Measurements from ENCODE around the gene ZNF3.

ZNF3 gene

GRCh38 chr7:100074841-100075240 is 6.7 kb downstream of the ZNF3 start:
- no peak overlapping the region for H3K9ac ChIP-seq (ENCODE audit: low read depth in 1 of 2, low read length in 2 of 2)
- H3K4me3 ChIP-seq (ENCODE audit: low read length in 2 of 2), result no peak overlapping the region
- H3K27me3 ChIP-seq (ENCODE audit: control insufficient read depth in 2 of 2, insufficient read depth in 2 of 2, low read length in 2 of 2), result no peaks in the 10 kb centered on the region
- peaks cover 19 to 25% of the 10 kb centered on the region in 2 donors for H3K4me1 ChIP-seq (ENCODE audit: control insufficient read depth in 2 of 2, insufficient read depth in 2 of 2, low read length in 2 of 2)
- H3K36me3 ChIP-seq (ENCODE audit: control insufficient read depth in 2 of 2, insufficient read depth in 2 of 2, low read length in 2 of 2), result peaks cover 70 to 73% of the 10 kb centered on the region in 2 donors
- H3K27ac ChIP-seq (ENCODE audit: low read depth in 2 of 2, low read length in 2 of 2), result no peak overlapping the region
- H3K9me3 ChIP-seq (ENCODE audit: control insufficient read depth in 2 of 2, low read length in 2 of 2), result peaks cover 15 to 16% of the 10 kb centered on the region in 2 donors

- H3K9ac ChIP-seq (ENCODE audit: low read depth in 1 of 2, low read length in 2 of 2), result no peak overlapping the region
- peaks cover 6 to 8% of the 10 kb centered on the region in 2 donors for H3K4me1 ChIP-seq (ENCODE audit: control insufficient read depth in 2 of 2, insufficient read depth in 2 of 2, low read length in 2 of 2)
- peaks cover 15 to 16% of the 10 kb centered on the region in 2 donors for H3K9me3 ChIP-seq (ENCODE audit: control insufficient read depth in 2 of 2, low read length in 2 of 2)
- peaks cover 71 to 72% of the 10 kb centered on the region in 2 donors for H3K36me3 ChIP-seq (ENCODE audit: control insufficient read depth in 2 of 2, insufficient read depth in 2 of 2, low read length in 2 of 2)
- H3K27ac ChIP-seq (ENCODE audit: low read depth in 2 of 2, low read length in 2 of 2), result no peak overlapping the region
- H3K27me3 ChIP-seq (ENCODE audit: control insufficient read depth in 2 of 2, insufficient read depth in 2 of 2, low read length in 2 of 2), result no peaks in the 10 kb centered on the region
- no peak overlapping the region for H3K4me3 ChIP-seq (ENCODE audit: low read length in 2 of 2)
Measured at GRCh38 chr7:100072462-100072861, 9.1 kb downstream of the ZNF3 start.

GRCh38 chr7:100071018-100071723 is 10.4 kb downstream of the ZNF3 start:
- peaks cover 63% of the 10 kb centered on the region in 2 donors for H3K36me3 ChIP-seq (ENCODE audit: control insufficient read depth in 2 of 2, insufficient read depth in 2 of 2, low read length in 2 of 2)
- peak overlapping the region in 1 of 2 donors; percentile 12 for H3K4me3 ChIP-seq (ENCODE audit: low read length in 2 of 2)
- no peak overlapping the region for H3K9ac ChIP-seq (ENCODE audit: low read depth in 1 of 2, low read length in 2 of 2)
- H3K27ac ChIP-seq (ENCODE audit: low read depth in 2 of 2, low read length in 2 of 2), result no peak overlapping the region
- H3K9me3 ChIP-seq (ENCODE audit: control insufficient read depth in 2 of 2, low read length in 2 of 2), result peaks cover 15 to 16% of the 10 kb centered on the region in 2 donors
- no peaks in the 10 kb centered on the region for H3K27me3 ChIP-seq (ENCODE audit: control insufficient read depth in 2 of 2, insufficient read depth in 2 of 2, low read length in 2 of 2)
- H3K4me1 ChIP-seq (ENCODE audit: control insufficient read depth in 2 of 2, insufficient read depth in 2 of 2, low read length in 2 of 2), result no peaks in the 10 kb centered on the region

- no peaks in the 10 kb centered on the region for H3K27me3 ChIP-seq (ENCODE audit: control insufficient read depth in 2 of 2, insufficient read depth in 2 of 2, low read length in 2 of 2)
- no peak overlapping the region for H3K9ac ChIP-seq (ENCODE audit: low read depth in 1 of 2, low read length in 2 of 2)
- H3K9me3 ChIP-seq (ENCODE audit: control insufficient read depth in 2 of 2, low read length in 2 of 2), result peaks cover 15 to 16% of the 10 kb centered on the region in 2 donors
- H3K4me1 ChIP-seq (ENCODE audit: control insufficient read depth in 2 of 2, insufficient read depth in 2 of 2, low read length in 2 of 2), result no peaks in the 10 kb centered on the region
- no peak overlapping the region for H3K4me3 ChIP-seq (ENCODE audit: low read length in 2 of 2)
- no peak overlapping the region for H3K27ac ChIP-seq (ENCODE audit: low read depth in 2 of 2, low read length in 2 of 2)
- peaks cover 51 to 52% of the 10 kb centered on the region in 2 donors for H3K36me3 ChIP-seq (ENCODE audit: control insufficient read depth in 2 of 2, insufficient read depth in 2 of 2, low read length in 2 of 2)
Measured at GRCh38 chr7:100069991-100070390, 11.5 kb downstream of the ZNF3 start.

- Histone ChIP-seq H3K36me3 (ENCODE audit: control insufficient read depth in 2 of 2, insufficient read depth in 2 of 2, low read length in 2 of 2) (peaks cover 35 to 39% of the 10 kb centered on the region in 2 donors), H3K4me3 (ENCODE audit: low read length in 2 of 2) (no peak overlapping the region), H3K9ac (ENCODE audit: low read depth in 1 of 2, low read length in 2 of 2) (no peak overlapping the region), H3K9me3 (ENCODE audit: control insufficient read depth in 2 of 2, low read length in 2 of 2) (peaks cover 8 to 10% of the 10 kb centered on the region in 2 donors), H3K27ac (ENCODE audit: low read depth in 2 of 2, low read length in 2 of 2) (no peak overlapping the region), H3K4me1 (ENCODE audit: control insufficient read depth in 2 of 2, insufficient read depth in 2 of 2, low read length in 2 of 2) (no peaks in the 10 kb centered on the region), H3K27me3 (ENCODE audit: control insufficient read depth in 2 of 2, insufficient read depth in 2 of 2, low read length in 2 of 2) (no peaks in the 10 kb centered on the region)
Measured at GRCh38 chr7:100066953-100067352, 14.6 kb downstream of the ZNF3 start.

GRCh38 chr7:100065452-100066186 is 15.9 kb downstream of the ZNF3 start:
- no peak overlapping the region for H3K27ac ChIP-seq (ENCODE audit: low read depth in 2 of 2, low read length in 2 of 2)
- H3K4me1 ChIP-seq (ENCODE audit: control insufficient read depth in 2 of 2, insufficient read depth in 2 of 2, low read length in 2 of 2), result no peaks in the 10 kb centered on the region
- no peaks in the 10 kb centered on the region for H3K9me3 ChIP-seq (ENCODE audit: control insufficient read depth in 2 of 2, low read length in 2 of 2)
- H3K4me3 ChIP-seq (ENCODE audit: low read length in 2 of 2), result no peak overlapping the region
- H3K36me3 ChIP-seq (ENCODE audit: control insufficient read depth in 2 of 2, insufficient read depth in 2 of 2, low read length in 2 of 2), result peaks cover 24 to 32% of the 10 kb centered on the region in 2 donors
- H3K9ac ChIP-seq (ENCODE audit: low read depth in 1 of 2, low read length in 2 of 2), result no peak overlapping the region
- H3K27me3 ChIP-seq (ENCODE audit: control insufficient read depth in 2 of 2, insufficient read depth in 2 of 2, low read length in 2 of 2), result no peaks in the 10 kb centered on the region

- H3K36me3 ChIP-seq (ENCODE audit: control insufficient read depth in 2 of 2, insufficient read depth in 2 of 2, low read length in 2 of 2), result peaks cover 16 to 25% of the 10 kb centered on the region in 2 donors
- H3K9ac ChIP-seq (ENCODE audit: low read depth in 1 of 2, low read length in 2 of 2), result no peak overlapping the region
- H3K27ac ChIP-seq (ENCODE audit: low read depth in 2 of 2, low read length in 2 of 2), result no peak overlapping the region
- no peak overlapping the region for H3K4me3 ChIP-seq (ENCODE audit: low read length in 2 of 2)
- no peaks in the 10 kb centered on the region for H3K9me3 ChIP-seq (ENCODE audit: control insufficient read depth in 2 of 2, low read length in 2 of 2)
- H3K4me1 ChIP-seq (ENCODE audit: control insufficient read depth in 2 of 2, insufficient read depth in 2 of 2, low read length in 2 of 2), result no peaks in the 10 kb centered on the region
- no peaks in the 10 kb centered on the region for H3K27me3 ChIP-seq (ENCODE audit: control insufficient read depth in 2 of 2, insufficient read depth in 2 of 2, low read length in 2 of 2)
Measured at GRCh38 chr7:100064162-100064561, 17.4 kb downstream of the ZNF3 start.

- peaks cover 19 to 33% of the 10 kb centered on the region in 2 donors for H3K36me3 ChIP-seq (ENCODE audit: control insufficient read depth in 2 of 2, insufficient read depth in 2 of 2, low read length in 2 of 2)
Measured at GRCh38 chr7:100063376-100063775, 18.1 kb downstream of the ZNF3 start.

GRCh38 chr7:100061518-100062193 is 19.9 kb downstream of the ZNF3 start:
- H3K9ac ChIP-seq (ENCODE audit: low read depth in 1 of 2, low read length in 2 of 2), result no peak overlapping the region
- no peaks in the 10 kb centered on the region for H3K9me3 ChIP-seq (ENCODE audit: control insufficient read depth in 2 of 2, low read length in 2 of 2)
- H3K36me3 ChIP-seq (ENCODE audit: control insufficient read depth in 2 of 2, insufficient read depth in 2 of 2, low read length in 2 of 2), result peaks cover 34 to 42% of the 10 kb centered on the region in 2 donors
- H3K27ac ChIP-seq (ENCODE audit: low read depth in 2 of 2, low read length in 2 of 2), result no peak overlapping the region
- no peaks in the 10 kb centered on the region for H3K4me1 ChIP-seq (ENCODE audit: control insufficient read depth in 2 of 2, insufficient read depth in 2 of 2, low read length in 2 of 2)
- no peak overlapping the region for H3K4me3 ChIP-seq (ENCODE audit: low read length in 2 of 2)
- no peaks in the 10 kb centered on the region for H3K27me3 ChIP-seq (ENCODE audit: control insufficient read depth in 2 of 2, insufficient read depth in 2 of 2, low read length in 2 of 2)

More at GRCh38 chr7:100063376-100063775, 18.1 kb downstream of the ZNF3 start:
- Histone ChIP-seq H3K4me1 (ENCODE audit: control insufficient read depth in 2 of 2, insufficient read depth in 2 of 2, low read length in 2 of 2) (no peaks in the 10 kb centered on the region), H3K4me3 (ENCODE audit: low read length in 2 of 2) (no peak overlapping the region), H3K27ac (ENCODE audit: low read depth in 2 of 2, low read length in 2 of 2) (no peak overlapping the region), H3K27me3 (ENCODE audit: control insufficient read depth in 2 of 2, insufficient read depth in 2 of 2, low read length in 2 of 2) (no peaks in the 10 kb centered on the region), H3K9ac (ENCODE audit: low read depth in 1 of 2, low read length in 2 of 2) (no peak overlapping the region), H3K9me3 (ENCODE audit: control insufficient read depth in 2 of 2, low read length in 2 of 2) (no peaks in the 10 kb centered on the region)

GRCh38 chr7:100059251-100059739 is 22.2 kb downstream of the ZNF3 start:
- no peaks in the 10 kb centered on the region for H3K27me3 ChIP-seq (ENCODE audit: control insufficient read depth in 2 of 2, insufficient read depth in 2 of 2, low read length in 2 of 2)
- H3K9ac ChIP-seq (ENCODE audit: low read depth in 1 of 2, low read length in 2 of 2), result no peak overlapping the region
- peaks cover 30 to 37% of the 10 kb centered on the region in 2 donors for H3K36me3 ChIP-seq (ENCODE audit: control insufficient read depth in 2 of 2, insufficient read depth in 2 of 2, low read length in 2 of 2)
- H3K27ac ChIP-seq (ENCODE audit: low read depth in 2 of 2, low read length in 2 of 2), result no peak overlapping the region
- H3K4me1 ChIP-seq (ENCODE audit: control insufficient read depth in 2 of 2, insufficient read depth in 2 of 2, low read length in 2 of 2), result no peaks in the 10 kb centered on the region
- no peak overlapping the region for H3K4me3 ChIP-seq (ENCODE audit: low read length in 2 of 2)
- H3K9me3 ChIP-seq (ENCODE audit: control insufficient read depth in 2 of 2, low read length in 2 of 2), result no peaks in the 10 kb centered on the region
